GM19372 (cell line): Measurements from ENCODE around the gene ANKRD28.
"Not testable (repeated sequence)": the region's sequence is repeated elsewhere in the genome, so short reads cannot be mapped to it uniquely, and the experiment has no call there.

Experiments
- ATAC-seq: cut with Tn5 transposase; IDR thresholded peaks from one replicate; pipeline ENCODE4 v1.9.1; 2021; ENCODE audit warnings: mild to moderate bottlenecking, low read depth, moderate library complexity; ENCODE audit not compliant: unreplicated experiment

The ANKRD28 gene

GRCh38 chr3:15778332-15778858 lies 19.4 kb downstream of the ANKRD28 start:
- no peak for ATAC-seq

- not testable (repeated sequence) for ATAC-seq
Measured at GRCh38 chr3:15774931-15775560, 22.7 kb downstream of the ANKRD28 start.

- ATAC-seq: no peak
Measured at GRCh38 chr3:15771444-15771843, 26.3 kb downstream of the ANKRD28 start.

GRCh38 chr3:15769256-15769915 lies 28.4 kb downstream of the ANKRD28 start:
- no peak for ATAC-seq

- peak; percentile 74 for ATAC-seq
Measured at GRCh38 chr3:15768421-15769255, 29.1 kb downstream of the ANKRD28 start.

GRCh38 chr3:15766406-15766805 lies 31.4 kb downstream of the ANKRD28 start:
- ATAC-seq: no peak

GRCh38 chr3:15758295-15758694 lies 39.5 kb downstream of the ANKRD28 start:
- no peak for ATAC-seq

GRCh38 chr3:15757824-15758223 lies 40.0 kb downstream of the ANKRD28 start:
- ATAC-seq: no peak

GRCh38 chr3:15756505-15756904 lies 41.3 kb downstream of the ANKRD28 start:
- no peak for ATAC-seq

- no peak for ATAC-seq
Measured at GRCh38 chr3:15755780-15756179, 42.0 kb downstream of the ANKRD28 start.

- no peak for ATAC-seq
Measured at GRCh38 chr3:15755181-15755580, 42.6 kb downstream of the ANKRD28 start.

GRCh38 chr3:15754047-15754446 lies 43.7 kb downstream of the ANKRD28 start:
- no peak for ATAC-seq

GRCh38 chr3:15753056-15753710 lies 44.6 kb downstream of the ANKRD28 start:
- ATAC-seq: no peak

- ATAC-seq: no peak
Measured at GRCh38 chr3:15750879-15751278, 46.9 kb downstream of the ANKRD28 start.

GRCh38 chr3:15750143-15750542 lies 47.6 kb downstream of the ANKRD28 start:
- ATAC-seq: no peak

- ATAC-seq: not testable (repeated sequence)
Measured at GRCh38 chr3:15745896-15746295, 51.9 kb downstream of the ANKRD28 start.

- no peak for ATAC-seq
Measured at GRCh38 chr3:15744176-15744575, 53.6 kb downstream of the ANKRD28 start.

- no peak for ATAC-seq
Measured at GRCh38 chr3:15743587-15744009, 54.2 kb downstream of the ANKRD28 start.

GRCh38 chr3:15742236-15742635 lies 55.5 kb downstream of the ANKRD28 start:
- ATAC-seq: not testable (repeated sequence)

GRCh38 chr3:15738616-15739005 lies 59.2 kb downstream of the ANKRD28 start:
- ATAC-seq: not testable (repeated sequence)

GRCh38 chr3:15731024-15731423 lies 66.8 kb downstream of the ANKRD28 start:
- ATAC-seq: no peak
